G401.6 (cell line): ENCODE data around the gene NPM1.
A peak's percentile ranks its signal among the peaks of the same experiment; 100 is the strongest.
"Not testable (repeated sequence)": the region's sequence is repeated elsewhere in the genome, so short reads cannot be mapped to it uniquely, and the experiment has no call there.

Experiments
- FAIRE-seq: peaks from 2 replicates; lab custom pipeline; 2012; peaks lifted over from hg19 to GRCh38; lab: Jason Lieb, UNC

NPM1 gene

GRCh38 chr5:171386006-171386671, 1.5 kb upstream of the NPM1 start:
- FAIRE-seq, result no peak

GRCh38 chr5:171386861-171387344, 746 bp upstream of the NPM1 start:
- FAIRE-seq, result no peak

- no peak for FAIRE-seq
Observed at GRCh38 chr5:171387970-171388815, 544 bp downstream of the NPM1 start.

- no peak for FAIRE-seq
Observed at GRCh38 chr5:171388816-171389168, 1.1 kb downstream of the NPM1 start.

- no peak for FAIRE-seq
Observed at GRCh38 chr5:171390883-171391677, 3.4 kb downstream of the NPM1 start.

GRCh38 chr5:171391996-171392577, 4.4 kb downstream of the NPM1 start:
- no peak for FAIRE-seq

- FAIRE-seq, result no peak
Observed at GRCh38 chr5:171392585-171393159, 5.0 kb downstream of the NPM1 start.

GRCh38 chr5:171395042-171395441, 7.4 kb downstream of the NPM1 start:
- FAIRE-seq, result no peak

GRCh38 chr5:171396583-171396982, 8.9 kb downstream of the NPM1 start:
- not testable (repeated sequence) for FAIRE-seq

GRCh38 chr5:171397190-171397589, 9.5 kb downstream of the NPM1 start:
- FAIRE-seq, result no peak

GRCh38 chr5:171397599-171397998, 9.9 kb downstream of the NPM1 start:
- FAIRE-seq, result no peak

GRCh38 chr5:171398660-171399059, 11.0 kb downstream of the NPM1 start:
- not testable (repeated sequence) for FAIRE-seq

- FAIRE-seq, result no peak
Observed at GRCh38 chr5:171400169-171400568, 12.5 kb downstream of the NPM1 start.

GRCh38 chr5:171401167-171401947, 13.7 kb downstream of the NPM1 start:
- no peak for FAIRE-seq

GRCh38 chr5:171402751-171403150, 15.1 kb downstream of the NPM1 start:
- not testable (repeated sequence) for FAIRE-seq

GRCh38 chr5:171405615-171406014, 18.0 kb downstream of the NPM1 start:
- peak; percentile 62 for FAIRE-seq

- FAIRE-seq, result no peak
Observed at GRCh38 chr5:171407234-171407633, 19.6 kb downstream of the NPM1 start.

GRCh38 chr5:171409164-171410136, 21.8 kb downstream of the NPM1 start:
- no peak for FAIRE-seq

GRCh38 chr5:171410181-171410580, 22.5 kb downstream of the NPM1 start:
- FAIRE-seq, result no peak

- no peak for FAIRE-seq
Observed at GRCh38 chr5:171412186-171412585, 24.5 kb downstream of the NPM1 start.
